Kidney epithelial cell (primary cell): ENCODE data around the gene AATK. TPM values are rescaled to one million over a fixed set of nuclear protein-coding genes. Genes with fewer than 3 reads are reported as not detected.

Experiments
- DNase-seq: peaks from one replicate; pipeline ENCODE4 v3.0.0-alpha.2; 2010; ENCODE audit warnings: low read depth
- H3K27me3 ChIP-seq: 2 replicates; pipeline ENCODE4 v1.6.0; 2011; ENCODE audit warnings: low read length; ENCODE audit not compliant: control insufficient read depth, insufficient read depth
- H3K36me3 ChIP-seq: 2 replicates; pipeline ENCODE4 v1.5.1; 2011; ENCODE audit warnings: low read length; ENCODE audit not compliant: control insufficient read depth, insufficient read depth
- H3K4me3 ChIP-seq: 2 replicates; pipeline ENCODE4 v1.5.1; 2011; ENCODE audit warnings: low read depth, mild to moderate bottlenecking, control low read depth, low read length
- total RNA-seq: library from RNA; depleted of rRNA; stranded (reverse); fragments of >200 nt; gene quantifications from 2 replicates; pipeline ENCODE4 v1.2.3, GENCODE V29; 2015
- TF ChIP-seq, protein P1 (sequence below): IDR thresholded peaks from 2 replicates; pipeline ENCODE4 v1.5.1; 2011; ENCODE audit warnings: mild to moderate bottlenecking, moderate library complexity, low read length, control low read depth, inconsistent platforms; ENCODE audit not compliant: insufficient read depth, poor library complexity, severe bottlenecking

AATK gene
- total RNA-seq, 1 donor from 2014 or later = 0.33 TPM

DNA sequence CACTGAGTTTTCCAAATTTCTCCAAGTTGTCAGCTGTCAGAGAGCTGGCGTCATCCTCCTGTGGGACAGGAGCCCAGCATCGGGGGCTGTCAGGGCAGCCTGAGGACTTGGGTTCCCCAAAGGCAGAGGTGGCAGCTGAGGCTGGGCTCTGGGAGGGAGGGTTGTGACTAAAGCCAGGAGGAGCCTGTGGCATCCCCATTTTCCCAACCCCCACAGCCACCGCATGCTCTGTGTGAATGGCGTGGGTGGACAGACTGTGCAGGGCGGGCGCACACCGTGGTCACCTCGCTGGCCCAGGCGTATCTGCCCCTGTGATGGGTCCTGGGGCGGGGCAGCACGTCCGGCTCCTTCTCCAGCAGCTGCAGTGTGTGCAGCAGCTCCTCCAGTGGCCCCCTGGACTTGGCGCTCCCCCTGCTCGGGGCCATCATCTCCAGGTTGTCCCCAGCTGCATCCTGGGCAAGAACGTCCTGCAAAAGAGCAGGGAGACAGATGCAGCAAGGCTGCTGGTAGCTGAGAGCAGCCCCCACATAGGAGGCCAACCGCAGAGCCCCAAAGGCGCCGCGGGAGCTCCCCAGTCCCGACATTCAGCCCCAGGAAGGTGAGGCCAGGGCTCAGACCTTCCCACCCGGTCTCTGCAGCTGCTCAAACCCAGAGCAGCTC is 31.9 kb upstream of the AATK start:
- no peak for DNase-seq
- Histone ChIP-seq H3K36me3 (peaks cover 1% of the 10 kb centered on the region), H3K4me3 (no peak overlapping the region), H3K27me3 (no peaks in the 10 kb centered on the region)
- TF ChIP-seq, protein P1, sequence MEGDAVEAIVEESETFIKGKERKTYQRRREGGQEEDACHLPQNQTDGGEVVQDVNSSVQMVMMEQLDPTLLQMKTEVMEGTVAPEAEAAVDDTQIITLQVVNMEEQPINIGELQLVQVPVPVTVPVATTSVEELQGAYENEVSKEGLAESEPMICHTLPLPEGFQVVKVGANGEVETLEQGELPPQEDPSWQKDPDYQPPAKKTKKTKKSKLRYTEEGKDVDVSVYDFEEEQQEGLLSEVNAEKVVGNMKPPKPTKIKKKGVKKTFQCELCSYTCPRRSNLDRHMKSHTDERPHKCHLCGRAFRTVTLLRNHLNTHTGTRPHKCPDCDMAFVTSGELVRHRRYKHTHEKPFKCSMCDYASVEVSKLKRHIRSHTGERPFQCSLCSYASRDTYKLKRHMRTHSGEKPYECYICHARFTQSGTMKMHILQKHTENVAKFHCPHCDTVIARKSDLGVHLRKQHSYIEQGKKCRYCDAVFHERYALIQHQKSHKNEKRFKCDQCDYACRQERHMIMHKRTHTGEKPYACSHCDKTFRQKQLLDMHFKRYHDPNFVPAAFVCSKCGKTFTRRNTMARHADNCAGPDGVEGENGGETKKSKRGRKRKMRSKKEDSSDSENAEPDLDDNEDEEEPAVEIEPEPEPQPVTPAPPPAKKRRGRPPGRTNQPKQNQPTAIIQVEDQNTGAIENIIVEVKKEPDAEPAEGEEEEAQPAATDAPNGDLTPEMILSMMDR = no peak

DNA sequence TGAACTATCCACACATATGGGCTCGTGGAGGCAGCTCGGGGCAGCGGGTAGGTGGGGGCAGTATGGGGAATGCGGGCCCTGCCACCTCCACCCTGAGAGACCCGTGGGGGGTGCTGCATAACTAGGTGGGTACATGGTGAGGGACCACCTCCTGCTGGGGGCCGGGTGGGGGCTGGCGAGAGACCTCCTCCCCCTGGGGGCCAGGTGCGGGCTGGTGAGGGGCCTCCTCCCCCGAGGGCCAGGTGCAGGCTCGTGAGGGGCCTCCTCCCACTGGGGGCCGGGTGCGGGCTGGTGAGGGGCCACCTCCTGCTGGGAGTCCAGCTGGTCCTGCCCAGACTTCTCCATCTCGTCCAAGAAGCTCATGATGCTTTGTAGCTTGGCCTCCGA is 31.4 kb upstream of the AATK start:
- Histone ChIP-seq H3K27me3 (no peaks in the 10 kb centered on the region), H3K4me3 (no peak overlapping the region), H3K36me3 (peaks cover 1% of the 10 kb centered on the region)
- DNase-seq = no peak
- TF ChIP-seq, protein P1 = no peak

DNA sequence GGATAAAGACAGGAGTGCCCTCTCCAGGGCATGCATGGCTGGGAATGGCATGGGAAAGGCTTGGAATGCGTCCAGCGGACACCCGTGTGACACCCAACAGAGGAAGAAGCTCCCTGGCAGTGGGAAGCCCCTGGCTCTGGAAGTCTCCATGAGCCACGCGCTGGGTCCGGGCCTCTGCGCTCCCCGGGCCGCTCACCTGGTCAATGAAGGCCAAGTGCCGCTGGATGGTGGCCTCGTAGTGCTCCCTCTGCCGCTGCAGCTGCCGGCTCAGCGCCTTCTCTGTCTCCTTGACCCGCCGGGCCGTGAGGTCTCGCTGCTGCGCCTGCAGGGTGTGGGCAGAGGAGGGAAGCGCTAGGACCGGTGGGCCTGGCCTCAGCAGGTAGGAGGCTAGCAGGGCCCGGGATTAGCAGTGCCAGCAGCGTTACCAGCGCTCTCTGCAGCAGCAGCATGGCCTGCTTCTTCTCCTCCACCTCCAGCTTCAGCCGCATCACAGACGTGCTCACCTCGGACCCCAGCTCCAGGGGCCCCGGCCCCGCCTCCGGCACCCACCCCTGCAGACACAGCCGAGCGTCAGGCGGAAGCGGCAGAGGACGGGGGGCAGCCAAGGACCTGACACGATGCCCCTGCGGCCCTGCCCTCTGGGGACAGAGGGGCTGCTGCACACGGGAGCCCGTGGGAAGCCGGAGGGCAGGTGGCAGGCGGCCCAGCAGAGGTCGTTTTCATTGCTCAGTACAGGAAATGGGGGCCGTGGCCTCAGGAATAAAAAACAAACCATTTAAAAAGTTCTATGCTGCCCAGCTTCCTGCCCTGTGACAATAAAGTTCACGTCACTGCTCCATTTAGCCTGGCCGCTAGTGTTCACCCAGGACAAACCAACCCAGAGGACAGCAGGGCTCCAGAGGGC is 30.7 kb upstream of the AATK start:
- DNase-seq = no peak
- no peaks in the 10 kb centered on the region for H3K27me3 ChIP-seq
- TF ChIP-seq, protein P1 = no peak
- H3K36me3 ChIP-seq = peaks cover 1% of the 10 kb centered on the region
- no peak overlapping the region for H3K4me3 ChIP-seq

DNA sequence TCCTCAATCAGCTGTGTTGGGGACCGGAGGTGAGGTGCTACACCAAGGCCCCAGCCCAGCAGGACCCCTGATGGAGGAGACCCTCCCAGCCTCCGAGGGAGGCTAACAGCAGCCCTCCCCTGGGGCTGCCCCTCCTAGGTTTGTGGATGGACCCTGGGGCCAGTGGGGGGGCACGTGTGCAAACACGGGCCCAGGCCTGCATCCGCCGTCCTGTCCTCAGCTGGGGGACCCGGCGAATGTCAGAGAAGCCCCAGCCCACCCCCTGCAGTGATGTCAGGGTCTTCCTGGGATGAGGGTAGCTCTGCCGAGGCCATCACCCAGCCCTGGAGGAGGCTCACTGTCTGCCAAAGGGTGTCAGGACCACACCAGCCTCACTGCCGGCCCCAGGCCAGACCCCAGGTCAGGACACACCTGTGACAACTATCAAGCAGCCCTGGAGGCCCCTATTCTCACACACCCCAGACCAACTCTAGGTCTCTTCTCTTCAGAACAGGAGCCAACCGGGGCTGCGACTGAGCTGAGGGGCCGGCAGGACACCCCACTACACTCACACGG is 30.0 kb upstream of the AATK start:
- Histone ChIP-seq H3K36me3 (peaks cover 1% of the 10 kb centered on the region), H3K27me3 (no peaks in the 10 kb centered on the region)
- TF ChIP-seq, protein P1 = no peak

DNA sequence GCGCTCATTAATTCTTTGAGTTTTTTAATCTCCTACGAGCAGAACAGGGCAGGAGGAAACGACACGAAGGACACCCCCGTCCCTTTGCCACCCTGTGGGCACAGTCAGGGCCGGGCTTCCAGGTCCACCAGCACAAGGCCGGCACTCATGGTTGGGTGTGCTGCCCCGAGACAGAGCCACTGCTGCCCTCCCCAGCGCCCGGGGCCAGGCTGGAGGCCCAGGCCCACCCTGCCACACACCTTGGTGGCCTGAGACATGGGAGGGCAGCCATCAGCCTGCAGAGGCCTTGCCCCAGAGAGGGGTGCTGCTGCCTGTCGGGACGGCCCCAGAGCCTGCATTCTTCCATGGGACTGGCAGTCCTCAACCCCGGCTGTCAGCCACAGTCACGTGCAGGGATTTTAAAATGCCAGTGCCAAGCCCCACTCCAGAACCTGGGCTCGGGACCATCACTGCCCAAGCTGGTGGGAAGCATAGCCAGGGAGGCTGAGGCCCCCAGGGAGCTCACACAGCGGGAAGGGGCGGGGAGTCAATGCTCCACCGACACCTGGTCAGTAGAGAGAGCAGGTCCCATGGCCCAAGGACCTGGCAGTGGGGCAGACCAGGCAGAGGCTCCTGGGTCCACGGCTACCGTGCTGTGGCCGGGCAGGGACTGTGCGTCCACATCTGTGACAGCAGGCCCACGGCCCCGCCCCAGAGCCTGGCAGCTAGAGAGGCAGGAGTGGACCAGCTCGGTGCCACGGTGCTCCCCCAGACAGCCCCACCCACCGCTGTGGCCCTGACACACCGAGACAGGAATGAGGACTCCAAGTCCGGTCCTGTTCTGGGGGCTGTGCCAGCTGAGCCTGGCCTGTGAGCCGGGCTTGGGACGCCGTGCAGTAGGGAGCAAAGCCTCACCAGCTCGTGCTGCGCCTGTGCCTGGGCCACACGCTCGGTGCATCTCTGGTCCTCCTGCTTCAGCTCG is 29.2 kb upstream of the AATK start:
- no peak for DNase-seq
- TF ChIP-seq, protein P1 = no peak
- Histone ChIP-seq H3K36me3 (peaks cover 1% of the 10 kb centered on the region), H3K27me3 (no peaks in the 10 kb centered on the region), H3K4me3 (no peak overlapping the region)

More for the DNA sequence above, 30.0 kb upstream of the AATK start:
- DNase-seq = no peak
- no peak overlapping the region for H3K4me3 ChIP-seq
